ENCODE measurements around the gene APOO.

GRCh38 chrX:23945206-23945605, 37.5 kb upstream of the APOO start:
- TF ChIP-seq REST (IDR thresholded peaks at IDR 0.05; ENCODE audit: low read depth), result no peak
- no peak for TF ChIP-seq TAF1 (IDR thresholded peaks at IDR 0.05; ENCODE audit: low read depth)
- TF ChIP-seq EP300 (IDR thresholded peaks at IDR 0.05; ENCODE audit: borderline replicate concordance), result no peak
- TF ChIP-seq USF1 (IDR thresholded peaks at IDR 0.05), result no peak
- TF ChIP-seq CEBPB (IDR thresholded peaks at IDR 0.05), result no peak
- no peak for TF ChIP-seq FOXM1 (IDR thresholded peaks at IDR 0.05; ENCODE audit: borderline replicate concordance, low read depth)
- TF ChIP-seq MAX (IDR thresholded peaks at IDR 0.05), result no peak
- TF ChIP-seq EGR1 (IDR thresholded peaks at IDR 0.05), result no peak
- no peak for TF ChIP-seq CREB1 (IDR thresholded peaks at IDR 0.05; ENCODE audit: low read depth)
- TF ChIP-seq TEAD4 (IDR thresholded peaks at IDR 0.05), result no peak
- TF ChIP-seq RAD21 (IDR thresholded peaks at IDR 0.05; ENCODE audit: low read depth), result no peak
- TF ChIP-seq YY1 (IDR thresholded peaks at IDR 0.05; ENCODE audit: low read depth), result no peak
- no peak for TF ChIP-seq NFIC (IDR thresholded peaks at IDR 0.05)
- no peak for TF ChIP-seq TCF12 (IDR thresholded peaks at IDR 0.05; ENCODE audit: low read depth)
